H4 (cell line): ENCODE data around the gene VASH1. TPM values are rescaled to one million over a fixed set of nuclear protein-coding genes. Genes with fewer than 3 reads are reported as not detected.

Experiments used
- DNase-seq: peaks from one replicate; pipeline ENCODE4 v3.0.0-alpha.2; 2015; ENCODE audit warnings: low spot score
- total RNA-seq: library from RNA; depleted of rRNA; stranded (reverse); fragments of >200 nt; shearing (Covaris generic); gene quantifications from 2 replicates; pipeline ENCODE4 v1.2.3, GENCODE V29; 2014

Gene VASH1
- total RNA-seq, 1 experiment from 2014 or later: 3.3 TPM

- DNase-seq: no peak
These were observed 18.3 kb upstream of the VASH1 start for GRCh38 chr14:76742966-76743365.

- no peak for DNase-seq
These were observed 8.5 kb upstream of the VASH1 start for GRCh38 chr14:76752744-76753143.

- no peak for DNase-seq
These were observed 7.6 kb upstream of the VASH1 start for GRCh38 chr14:76753541-76754198.

GRCh38 chr14:76754586-76754985 is 6.7 kb upstream of the VASH1 start:
- DNase-seq: no peak

- no peak for DNase-seq
These were observed 5.5 kb upstream of the VASH1 start for GRCh38 chr14:76755610-76756370.

GRCh38 chr14:76756371-76756750 is 4.9 kb upstream of the VASH1 start:
- no peak for DNase-seq

- DNase-seq: no peak
These were observed 1.7 kb upstream of the VASH1 start for GRCh38 chr14:76759589-76759988.

GRCh38 chr14:76760331-76761135 is 735 bp upstream of the VASH1 start:
- DNase-seq: peak; percentile 2

- DNase-seq: no peak
These were observed 717 bp downstream of the VASH1 start for GRCh38 chr14:76761960-76762410.

- DNase-seq: no peak
These were observed 1.3 kb downstream of the VASH1 start for GRCh38 chr14:76762411-76763095.

GRCh38 chr14:76763096-76764041 is 2.1 kb downstream of the VASH1 start:
- DNase-seq: no peak

- DNase-seq: no peak
These were observed 4.2 kb downstream of the VASH1 start for GRCh38 chr14:76765461-76765931.

- DNase-seq: no peak
These were observed 6.7 kb downstream of the VASH1 start for GRCh38 chr14:76767681-76768656.

- no peak for DNase-seq
These were observed 7.6 kb downstream of the VASH1 start for GRCh38 chr14:76768671-76769500.

- no peak for DNase-seq
These were observed 8.5 kb downstream of the VASH1 start for GRCh38 chr14:76769636-76770292.

- DNase-seq: no peak
These were observed 9.5 kb downstream of the VASH1 start for GRCh38 chr14:76770521-76771436.

GRCh38 chr14:76771437-76771980 is 10.2 kb downstream of the VASH1 start:
- DNase-seq: no peak
